Measurements from ENCODE around the gene ATRN. TPM values are rescaled to one million over a fixed set of nuclear protein-coding genes. Genes with fewer than 3 reads are reported as not detected.

The ATRN gene
- total RNA-seq, 2 experiments from 2014 or later = 0.09 to 4.5 TPM

- H3K9me2 ChIP-seq (ENCODE audit: insufficient read depth, low read length) = no peaks in the 10 kb centered on the region
- no peak overlapping the region for H3K4me2 ChIP-seq (ENCODE audit: low read length)
- ChIA-PET CTCF (ENCODE audit: unreplicated experiment) (no interaction called here), POLR2A (interaction anchor here (0.7 kb wide), 1 partner anchor 25 kb away, joined by 3 read pairs; no protein-coding TSS in a partner anchor)
- no peaks in the 10 kb centered on the region for H3K36me3 ChIP-seq (ENCODE audit: insufficient read depth, low read length)
- no peak for DNase-seq (ENCODE audit: low spot score)
- no TSS peak for BruUV-seq (replicated peaks)
- H3K4me3 ChIP-seq (ENCODE audit: low read depth, low read length, poor library complexity, severe bottlenecking) = no peak overlapping the region
- H2AFZ ChIP-seq (ENCODE audit: low read length) = no peak overlapping the region
- H3K79me2 ChIP-seq (ENCODE audit: insufficient read depth, low read depth, low read length) = no peaks in the 10 kb centered on the region
- H3K4me1 ChIP-seq (ENCODE audit: insufficient read depth, low read length, poor library complexity, severe bottlenecking) = no peaks in the 10 kb centered on the region
- intact Hi-C loops (cut with micrococcal nuclease; ENCODE audit: unreplicated experiment) = no loop called here
- TF ChIP-seq EZH2phosphoT487 (IDR thresholded peaks at IDR 0.05; ENCODE audit: borderline replicate concordance, low read depth, low read length) = no peak
- TF ChIP-seq CTCF (conservative IDR thresholded peaks at IDR 0.05; ENCODE audit: low read length) = no peak
- no peak overlapping the region for H3K27ac ChIP-seq (ENCODE audit: low read depth, low read length, poor library complexity, severe bottlenecking)
- H4K20me1 ChIP-seq (ENCODE audit: insufficient read depth, low read length) = no peaks in the 10 kb centered on the region
- no peaks in the 10 kb centered on the region for H3K9me3 ChIP-seq (ENCODE audit: low read length)
These were observed 119.3 kb downstream of the ATRN start for GRCh38 chr20:3590164-3590563.

GRCh38 chr20:3592931-3593330 lies 122.1 kb downstream of the ATRN start:
- no peaks in the 10 kb centered on the region for H3K9me2 ChIP-seq (ENCODE audit: insufficient read depth, low read length)
- H2AFZ ChIP-seq (ENCODE audit: low read length) = no peak overlapping the region
- no peak overlapping the region for H3K27ac ChIP-seq (ENCODE audit: low read depth, low read length, poor library complexity, severe bottlenecking)
- no peak overlapping the region for H3K4me3 ChIP-seq (ENCODE audit: low read depth, low read length, poor library complexity, severe bottlenecking)
- intact Hi-C loops (cut with micrococcal nuclease; ENCODE audit: unreplicated experiment) = no loop called here
- no peaks in the 10 kb centered on the region for H3K36me3 ChIP-seq (ENCODE audit: insufficient read depth, low read length)
- TF ChIP-seq CTCF (conservative IDR thresholded peaks at IDR 0.05; ENCODE audit: low read length) (no peak), EZH2phosphoT487 (IDR thresholded peaks at IDR 0.05; ENCODE audit: borderline replicate concordance, low read depth, low read length) (no peak)
- H3K4me1 ChIP-seq (ENCODE audit: insufficient read depth, low read length, poor library complexity, severe bottlenecking) = no peaks in the 10 kb centered on the region
- ChIA-PET CTCF (ENCODE audit: unreplicated experiment) (no interaction called here), POLR2A (no interaction called here)
- no peaks in the 10 kb centered on the region for H3K79me2 ChIP-seq (ENCODE audit: insufficient read depth, low read depth, low read length)
- no peak for DNase-seq (ENCODE audit: low spot score)
- no peaks in the 10 kb centered on the region for H3K9me3 ChIP-seq (ENCODE audit: low read length)
- no TSS peak for BruUV-seq (replicated peaks)
- H3K4me2 ChIP-seq (ENCODE audit: low read length) = no peak overlapping the region
- no peaks in the 10 kb centered on the region for H4K20me1 ChIP-seq (ENCODE audit: insufficient read depth, low read length)

GRCh38 chr20:3595541-3595940 lies 124.7 kb downstream of the ATRN start:
- BruUV-seq (replicated peaks) = no TSS peak
- H3K36me3 ChIP-seq (ENCODE audit: insufficient read depth, low read length) = no peaks in the 10 kb centered on the region
- no peaks in the 10 kb centered on the region for H3K79me2 ChIP-seq (ENCODE audit: insufficient read depth, low read depth, low read length)
- DNase-seq (ENCODE audit: low spot score) = no peak
- no peak for TF ChIP-seq CTCF (conservative IDR thresholded peaks at IDR 0.05; ENCODE audit: low read length)
- TF ChIP-seq EZH2phosphoT487 (IDR thresholded peaks at IDR 0.05; ENCODE audit: borderline replicate concordance, low read depth, low read length) = no peak
- H3K4me2 ChIP-seq (ENCODE audit: low read length) = no peak overlapping the region
- no peak overlapping the region for H2AFZ ChIP-seq (ENCODE audit: low read length)
- no peaks in the 10 kb centered on the region for H3K4me1 ChIP-seq (ENCODE audit: insufficient read depth, low read length, poor library complexity, severe bottlenecking)
- ChIA-PET POLR2A (interaction anchor here (0.6 kb wide), 1 partner anchor 1034 kb away, joined by 3 read pairs; no protein-coding TSS in a partner anchor), CTCF (ENCODE audit: unreplicated experiment) (no interaction called here)
- no peaks in the 10 kb centered on the region for H3K9me3 ChIP-seq (ENCODE audit: low read length)
- H4K20me1 ChIP-seq (ENCODE audit: insufficient read depth, low read length) = no peaks in the 10 kb centered on the region
- no peak overlapping the region for H3K27ac ChIP-seq (ENCODE audit: low read depth, low read length, poor library complexity, severe bottlenecking)
- intact Hi-C loops (cut with micrococcal nuclease; ENCODE audit: unreplicated experiment) = no loop called here
- H3K9me2 ChIP-seq (ENCODE audit: insufficient read depth, low read length) = no peaks in the 10 kb centered on the region
- no peak overlapping the region for H3K4me3 ChIP-seq (ENCODE audit: low read depth, low read length, poor library complexity, severe bottlenecking)

Data from OCI-LY7 (cell line).